Thymus (tissue), 11 donors: ENCODE measurements around the gene KCNK6. TPM values are rescaled to one million over a fixed set of nuclear protein-coding genes. Genes with fewer than 3 reads are reported as not detected.
A peak's percentile ranks its signal among the peaks of the same experiment; 100 is the strongest.

ENCODE experiments used
- DNase-seq, 9 donors: peaks; one replicate each; pipeline ENCODE4 v3.0.0-alpha.2; 2013; ENCODE audit warnings: low spot score in 9 of 9, low read depth in 6 of 9, missing footprints in 1 of 9
- H3K27ac ChIP-seq, 2 donors: one replicate each; pipeline ENCODE4 v1.5.1; 2013; ENCODE audit warnings: control low read depth in 1 of 2, low read depth in 1 of 2, low read length in 1 of 2, mild to moderate bottlenecking in 1 of 2, moderate library complexity in 1 of 2
- H3K27me3 ChIP-seq, 2 donors: one replicate each; pipeline ENCODE4 v1.5.1; 2013; ENCODE audit warnings: low read length in 1 of 2; ENCODE audit not compliant: control insufficient read depth in 2 of 2, insufficient read depth in 1 of 2
- H3K36me3 ChIP-seq, 2 donors: one replicate each; pipeline ENCODE4 v1.5.1; 2013; ENCODE audit warnings: low read length in 1 of 2, mild to moderate bottlenecking in 1 of 2, moderate library complexity in 1 of 2; ENCODE audit not compliant: control insufficient read depth in 2 of 2, insufficient read depth in 2 of 2
- H3K4me1 ChIP-seq, 2 donors: one replicate each; pipeline ENCODE4 v1.5.1; 2013; ENCODE audit warnings: low read length in 2 of 2; ENCODE audit not compliant: control insufficient read depth in 2 of 2, insufficient read depth in 2 of 2
- H3K4me3 ChIP-seq, 2 donors: one replicate each; pipeline ENCODE4 v1.5.1; 2013; ENCODE audit warnings: low read length in 2 of 2, control low read depth in 1 of 2, mild to moderate bottlenecking in 1 of 2
- H3K9me3 ChIP-seq, 2 donors: one replicate each; pipeline ENCODE4 v1.5.1; 2013; ENCODE audit warnings: low read length in 1 of 2, mild to moderate bottlenecking in 1 of 2; ENCODE audit not compliant: control insufficient read depth in 2 of 2, insufficient read depth in 1 of 2
- WGBS: extraction: QIAGEN DNeasy Blood & Tissue Kit; methylation state at CpG from one replicate; pipeline ENCODE4 v1.1.7; 2013; 5-methylcytosine and 5-hydroxymethylcytosine counted together
- polyA plus RNA-seq: library from polyadenylated mRNA; stranded (reverse); fragments of 200-250 nt; gene quantifications from one replicate; pipeline ENCODE4 v1.2.3, GENCODE V29; 2013
- total RNA-seq: library from RNA; stranded (reverse); fragments of 120-200 nt; gene quantifications from one replicate; pipeline ENCODE4 v1.2.4, GENCODE V29; 2013
- donor health status: healthy.

KCNK6 gene
- total and polyA plus RNA-seq, 2 donors, result 3.4 to 5.2 TPM

DNA sequence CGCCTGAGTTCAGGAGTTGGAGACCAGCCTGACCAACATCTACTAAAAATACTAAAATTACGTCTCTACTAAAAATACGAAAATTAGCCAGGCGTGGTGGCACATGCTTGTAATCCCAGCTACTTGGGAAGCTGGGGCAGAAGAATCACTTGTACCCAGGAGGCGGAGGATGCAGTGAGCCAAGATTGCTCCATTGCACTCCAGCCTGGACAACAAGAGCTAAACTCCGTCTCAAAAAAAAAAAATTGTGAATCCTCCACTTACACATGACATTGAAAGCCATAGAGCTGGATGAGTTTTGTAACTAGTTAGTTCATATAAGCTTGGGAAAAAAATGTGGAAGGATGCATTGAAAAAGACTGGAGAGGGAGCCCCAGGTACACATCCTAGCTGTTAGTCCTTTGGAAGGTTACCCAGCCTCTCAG, 54.3 kb downstream of the KCNK6 start:
- WGBS, result 87% methylated on average over 6 of the region's 6 CpGs
- H3K27me3 ChIP-seq, result peaks cover 0 to 4% of the 10 kb centered on the region in 2 donors
- peak overlapping the region; percentile 71 to 90 for H3K4me3 ChIP-seq
- H3K27ac ChIP-seq, result peak overlapping the region; percentile 88 to 90
- DNase-seq, result no peak
- H3K36me3 ChIP-seq, result peaks cover 4 to 9% of the 10 kb centered on the region in 2 donors
- no peaks in the 10 kb centered on the region for H3K9me3 ChIP-seq
- peaks cover 9 to 20% of the 10 kb centered on the region in 2 donors for H3K4me1 ChIP-seq

DNA sequence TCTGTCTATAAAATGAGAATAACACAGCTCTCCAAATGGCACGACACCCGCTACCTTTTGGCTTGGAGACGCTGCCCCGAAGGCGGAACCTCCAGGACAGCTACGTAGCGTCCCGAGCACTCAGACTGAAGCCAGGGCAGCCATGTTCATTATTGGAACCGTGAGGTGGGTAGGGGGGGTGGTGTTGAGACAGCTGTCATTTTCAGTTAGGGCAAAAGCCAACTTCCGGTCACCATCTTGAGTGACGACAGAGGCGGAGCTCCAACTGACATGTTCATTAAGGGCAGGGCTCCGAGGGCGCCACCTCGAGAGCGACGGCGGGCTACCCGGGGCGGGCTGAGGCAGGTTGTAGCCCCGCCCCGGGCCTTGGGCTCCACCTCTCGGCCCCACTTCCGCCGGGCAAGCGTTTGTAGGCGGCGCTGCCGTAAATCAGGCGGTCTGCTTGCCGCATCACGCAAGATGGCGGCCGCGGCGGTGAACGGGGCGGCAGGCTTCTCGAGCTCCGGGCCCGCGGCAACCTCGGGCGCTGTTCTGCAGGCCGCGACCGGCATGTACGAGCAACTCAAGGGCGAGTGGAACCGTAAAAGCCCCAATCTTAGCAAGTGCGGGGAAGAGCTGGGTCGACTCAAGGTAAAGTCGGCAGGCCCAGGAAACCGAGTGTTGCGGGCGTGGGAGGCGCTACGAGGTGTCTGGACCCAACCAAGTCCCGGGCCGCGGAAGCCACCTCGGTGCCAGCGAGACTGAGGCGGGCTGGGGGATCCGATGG, 54.9 kb downstream of the KCNK6 start, which contains the start of gene PSMD8:
Gene PSMD8 (plus strand): TSS at position 240 of the 766 bp plus-strand sequence. CDS start 31 bp downstream, at position 271.
- under 1% methylated on average over 65 of the region's 65 CpGs for WGBS
- Histone ChIP-seq H3K36me3 (peaks cover 10 to 14% of the 10 kb centered on the region in 2 donors), H3K27ac (peak within 1 kb of the TSS; percentile 88 to 93), H3K4me1 (peaks cover 9 to 20% of the 10 kb centered on the region in 2 donors), H3K4me3 (peak within 1 kb of the TSS; percentile 71 to 90), H3K27me3 (peaks cover 0 to 4% of the 10 kb centered on the region in 2 donors), H3K9me3 (no peaks in the 10 kb centered on the region)
- DNase-seq, result peak; percentile 95 to 100 (median 98)

DNA sequence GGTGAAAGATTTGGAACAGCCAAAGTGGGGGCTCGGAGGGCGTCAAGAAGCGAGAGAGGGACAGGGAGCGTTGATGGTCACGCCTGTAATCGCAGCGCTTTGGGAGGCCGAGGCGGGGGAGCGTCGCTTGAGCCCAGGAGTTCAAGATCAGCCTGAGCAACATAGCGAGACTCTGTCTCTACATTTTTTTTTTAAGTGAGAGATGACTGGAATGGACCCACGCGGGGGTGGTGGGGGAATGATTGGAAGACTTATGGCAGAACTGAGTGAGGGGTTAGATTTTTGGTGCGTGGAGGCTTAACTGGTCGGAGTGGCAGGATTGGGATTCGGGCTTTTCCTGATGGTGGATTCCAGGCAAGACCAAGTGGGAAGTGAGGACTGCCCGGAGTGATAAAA, 55.5 kb downstream of the KCNK6 start:
- H3K36me3 ChIP-seq, result peaks cover 12 to 15% of the 10 kb centered on the region in 2 donors
- H3K27ac ChIP-seq, result peak overlapping the region; percentile 88 to 93
- peaks cover 0 to under 1% of the 10 kb centered on the region in 2 donors for H3K27me3 ChIP-seq
- no peak for DNase-seq
- H3K4me1 ChIP-seq, result peaks cover 9 to 20% of the 10 kb centered on the region in 2 donors
- H3K4me3 ChIP-seq, result peak overlapping the region; percentile 71 to 90
- 3% methylated on average over 18 of the region's 18 CpGs for WGBS
- H3K9me3 ChIP-seq, result no peaks in the 10 kb centered on the region

DNA sequence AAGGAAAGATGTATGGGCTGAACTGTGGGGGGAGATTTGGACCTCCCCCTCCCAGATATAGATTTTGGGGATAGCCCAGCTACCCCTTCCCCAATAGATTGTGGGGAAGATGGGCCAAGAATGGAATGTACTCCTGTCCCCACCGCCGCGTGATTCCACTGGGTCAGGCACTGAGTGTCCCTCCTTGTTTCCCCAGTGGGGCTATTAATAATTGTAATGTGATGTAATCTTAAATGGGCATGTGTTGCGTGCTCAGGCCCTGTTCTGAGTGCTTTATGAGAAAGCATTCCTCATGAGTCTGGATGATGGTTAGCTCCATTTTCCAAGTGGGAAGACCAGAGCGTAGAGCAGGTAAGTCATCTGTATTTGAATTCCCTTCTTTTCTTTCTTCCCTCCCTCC, 56.1 kb downstream of the KCNK6 start:
- peak overlapping the region; percentile 71 to 90 for H3K4me3 ChIP-seq
- peaks cover 9 to 20% of the 10 kb centered on the region in 2 donors for H3K4me1 ChIP-seq
- H3K27me3 ChIP-seq, result no peaks in the 10 kb centered on the region
- over 99% methylated on average over 5 of the region's 5 CpGs for WGBS
- peaks cover 16 to 19% of the 10 kb centered on the region in 2 donors for H3K36me3 ChIP-seq
- H3K27ac ChIP-seq, result no peak overlapping the region
- no peak for DNase-seq
- no peaks in the 10 kb centered on the region for H3K9me3 ChIP-seq

DNA sequence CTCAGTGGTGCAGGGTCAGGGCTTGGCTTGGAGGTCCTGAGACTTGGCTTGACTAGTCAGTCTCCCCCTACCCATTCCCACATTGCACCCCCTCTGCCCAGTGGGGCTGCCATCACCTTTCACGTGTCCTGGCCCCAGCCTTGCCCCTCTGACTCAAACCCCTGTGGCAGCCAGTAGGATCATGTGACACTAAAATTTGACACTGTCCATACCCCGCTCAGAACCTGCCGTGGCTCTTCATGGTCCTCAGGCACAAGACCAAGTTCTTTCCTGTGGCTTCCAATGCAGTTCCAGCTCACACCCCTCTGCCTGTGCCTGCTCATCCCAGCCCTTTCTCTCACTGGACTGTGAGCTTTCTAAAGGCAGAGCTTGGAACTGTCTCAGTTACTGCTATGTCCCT, 56.9 kb downstream of the KCNK6 start:
- peaks cover 25 to 27% of the 10 kb centered on the region in 2 donors for H3K36me3 ChIP-seq
- 97% methylated on average over 3 of the region's 3 CpGs for WGBS

DNA sequence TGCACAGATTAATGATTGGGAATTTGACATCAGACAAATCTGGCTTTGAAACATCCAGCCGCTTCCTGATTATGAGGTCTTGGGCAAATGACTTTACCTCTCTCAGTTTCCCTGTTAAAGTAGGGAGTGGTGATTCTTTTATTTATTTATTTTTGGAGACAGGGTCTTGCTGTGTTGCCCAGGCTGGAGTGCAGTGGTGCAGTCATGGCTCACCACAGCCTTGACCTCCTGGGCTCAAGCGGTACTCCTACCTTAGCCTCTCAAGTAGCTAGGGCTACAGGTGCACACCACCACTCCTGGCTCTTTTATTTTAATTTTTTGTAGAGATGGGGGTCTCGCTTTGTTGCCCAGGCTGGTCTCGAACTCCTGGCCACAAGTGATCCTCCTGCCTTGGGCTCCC, 57.4 kb downstream of the KCNK6 start:
- Histone ChIP-seq H3K4me1 (peaks cover 9 to 20% of the 10 kb centered on the region in 2 donors), H3K27ac (no peak overlapping the region), H3K27me3 (no peaks in the 10 kb centered on the region), H3K4me3 (no peak overlapping the region), H3K36me3 (peaks cover 29 to 32% of the 10 kb centered on the region in 2 donors), H3K9me3 (no peaks in the 10 kb centered on the region)
- 98% methylated on average over 4 of the region's 4 CpGs for WGBS
- no peak for DNase-seq

More for the DNA sequence above, 56.9 kb downstream of the KCNK6 start:
- Histone ChIP-seq H3K4me3 (no peak overlapping the region), H3K27ac (no peak overlapping the region), H3K9me3 (no peaks in the 10 kb centered on the region), H3K27me3 (no peaks in the 10 kb centered on the region), H3K4me1 (peaks cover 9 to 20% of the 10 kb centered on the region in 2 donors)
- DNase-seq, result no peak

DNA sequence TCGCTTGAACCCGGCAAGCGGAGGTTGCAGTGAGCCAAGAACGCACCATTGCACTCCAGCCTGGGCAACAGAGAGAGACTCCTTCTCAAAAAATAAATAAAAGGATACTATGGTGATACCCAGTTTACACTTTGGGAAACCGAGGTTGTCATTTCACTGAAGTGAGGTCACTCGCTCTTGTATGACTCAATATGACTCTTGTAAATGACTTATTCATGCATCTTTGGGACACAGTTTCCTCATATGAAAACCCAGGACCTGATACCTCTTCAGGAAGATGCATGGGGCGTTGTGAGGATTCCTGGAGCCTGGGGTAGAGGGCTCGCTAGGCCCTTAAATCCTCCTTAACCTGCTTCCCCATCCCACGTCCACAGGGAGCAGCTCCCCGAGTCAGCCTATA, 59.2 kb downstream of the KCNK6 start:
- H3K36me3 ChIP-seq, result peaks cover 42 to 49% of the 10 kb centered on the region in 2 donors
- no peak overlapping the region for H3K4me3 ChIP-seq
- DNase-seq, result no peak
- H3K27me3 ChIP-seq, result no peaks in the 10 kb centered on the region
- 98% methylated on average over 10 of the region's 10 CpGs for WGBS
- H3K9me3 ChIP-seq, result no peaks in the 10 kb centered on the region
- no peak overlapping the region for H3K27ac ChIP-seq
- peaks cover 9 to 19% of the 10 kb centered on the region in 2 donors for H3K4me1 ChIP-seq

DNA sequence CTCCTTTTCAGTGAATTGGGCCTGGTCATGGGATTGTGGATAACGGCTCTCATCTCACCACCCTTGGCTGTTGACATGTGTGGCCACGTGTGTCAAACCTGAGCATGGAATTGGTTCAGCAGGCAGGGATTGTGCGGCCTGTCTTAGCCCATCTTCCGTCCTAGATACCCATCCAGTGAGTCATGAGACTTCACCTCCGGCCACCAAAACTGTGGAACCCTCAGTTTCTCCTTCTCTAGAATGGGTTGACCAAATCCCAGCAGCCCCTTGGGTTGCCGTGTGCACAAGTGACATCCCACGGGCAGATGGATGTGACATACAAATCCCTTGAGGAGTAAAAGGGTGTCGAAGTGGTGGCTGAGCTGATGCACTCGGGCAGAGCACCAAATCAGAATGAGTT, 61.5 kb downstream of the KCNK6 start:
- Histone ChIP-seq H3K4me1 (peaks cover 2 to 8% of the 10 kb centered on the region in 2 donors), H3K27me3 (peaks cover 11 to 21% of the 10 kb centered on the region in 2 donors), H3K4me3 (no peak overlapping the region), H3K36me3 (peaks cover 50 to 57% of the 10 kb centered on the region in 2 donors), H3K27ac (no peak overlapping the region), H3K9me3 (no peaks in the 10 kb centered on the region)
- whole genome bisulfite sequencing, result 98% methylated on average over 9 of the region's 9 CpGs
- no peak for DNase-seq
